ENCODE data around the gene ZBTB42.

DNA sequence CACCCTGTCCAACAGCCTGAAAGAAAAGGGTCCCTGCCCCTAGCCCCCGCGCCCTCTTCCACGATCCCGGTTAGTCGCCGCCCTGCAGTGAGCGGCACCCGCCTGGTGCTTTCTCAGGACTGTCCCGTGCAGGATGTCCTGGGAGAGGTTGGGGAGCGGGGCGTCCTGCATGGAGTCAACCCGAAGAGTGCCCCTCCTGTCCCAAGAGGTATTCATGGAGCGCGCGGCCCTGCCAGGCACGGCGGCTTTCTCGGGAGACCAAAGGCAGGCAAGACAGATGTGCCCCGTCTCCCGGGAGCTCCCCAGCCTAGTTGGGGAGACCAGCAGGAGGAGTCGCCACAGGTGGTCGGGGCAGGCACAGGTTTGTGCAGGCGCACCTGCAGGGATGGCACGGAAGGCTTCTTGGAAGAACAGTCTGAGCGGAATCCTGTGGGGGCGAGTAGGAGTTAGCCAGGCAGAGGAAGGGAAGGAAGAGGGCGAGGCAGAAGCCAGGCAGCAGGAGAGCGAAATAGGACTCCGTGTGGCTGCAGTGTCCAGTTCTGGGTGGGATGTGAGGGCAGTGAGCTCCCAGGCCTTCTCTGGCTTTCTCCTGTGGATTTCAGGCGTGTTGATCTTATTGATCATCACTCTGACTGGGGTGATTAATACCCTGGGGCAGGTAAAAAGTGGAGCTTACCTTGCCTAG, 47.2 kb upstream of the ZBTB42 start:
- TF ChIP-seq, protein P1, sequence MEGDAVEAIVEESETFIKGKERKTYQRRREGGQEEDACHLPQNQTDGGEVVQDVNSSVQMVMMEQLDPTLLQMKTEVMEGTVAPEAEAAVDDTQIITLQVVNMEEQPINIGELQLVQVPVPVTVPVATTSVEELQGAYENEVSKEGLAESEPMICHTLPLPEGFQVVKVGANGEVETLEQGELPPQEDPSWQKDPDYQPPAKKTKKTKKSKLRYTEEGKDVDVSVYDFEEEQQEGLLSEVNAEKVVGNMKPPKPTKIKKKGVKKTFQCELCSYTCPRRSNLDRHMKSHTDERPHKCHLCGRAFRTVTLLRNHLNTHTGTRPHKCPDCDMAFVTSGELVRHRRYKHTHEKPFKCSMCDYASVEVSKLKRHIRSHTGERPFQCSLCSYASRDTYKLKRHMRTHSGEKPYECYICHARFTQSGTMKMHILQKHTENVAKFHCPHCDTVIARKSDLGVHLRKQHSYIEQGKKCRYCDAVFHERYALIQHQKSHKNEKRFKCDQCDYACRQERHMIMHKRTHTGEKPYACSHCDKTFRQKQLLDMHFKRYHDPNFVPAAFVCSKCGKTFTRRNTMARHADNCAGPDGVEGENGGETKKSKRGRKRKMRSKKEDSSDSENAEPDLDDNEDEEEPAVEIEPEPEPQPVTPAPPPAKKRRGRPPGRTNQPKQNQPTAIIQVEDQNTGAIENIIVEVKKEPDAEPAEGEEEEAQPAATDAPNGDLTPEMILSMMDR (IDR thresholded peaks at IDR 0.05) = no peak
- TF ChIP-seq POLR2A (IDR thresholded peaks at IDR 0.05) = no peak

Measured in ovary (tissue), 3 donors.